OCI-LY7 (cell line): ENCODE measurements around the gene NKAIN2.

Experiments
- EZH2phosphoT487 ChIP-seq: fragments of 200-600 bp; sonication (generic); IDR thresholded peaks from 2 replicates; pipeline ENCODE4 v1.6.1; 2018; ENCODE audit warnings: low read depth, borderline replicate concordance, mild to moderate bottlenecking, mixed run types, antibody characterized with exemption, low read length, moderate library complexity, mixed read lengths
- TF ChIP-seq, protein P1 (sequence below): fragments of 200-600 bp; sonication (generic); conservative IDR thresholded peaks from 2 replicates; pipeline ENCODE4 v1.5.1; 2014; ENCODE audit warnings: mild to moderate bottlenecking, antibody characterized with exemption, low read length, moderate library complexity, mixed read lengths

DNA sequence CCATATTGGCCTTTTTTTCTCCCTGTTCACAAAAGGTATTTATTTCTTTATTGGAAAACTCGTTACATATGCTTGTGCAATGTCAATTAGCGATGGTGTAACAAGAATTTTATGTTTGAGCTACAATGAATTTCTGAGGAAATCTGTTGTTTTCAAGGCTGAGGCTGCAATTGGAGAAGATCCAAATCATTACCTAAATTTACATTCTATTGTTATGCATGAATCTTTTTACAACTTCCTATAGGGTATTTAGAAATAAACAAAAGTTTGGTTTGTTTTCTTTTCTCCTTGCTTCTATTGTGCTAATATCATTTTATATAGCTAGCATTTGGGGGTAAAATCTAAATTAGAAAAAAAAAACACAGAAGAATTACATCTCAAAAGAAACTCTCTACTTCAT, 34.7 kb upstream of the NKAIN2 start:
- TF ChIP-seq, protein P1, sequence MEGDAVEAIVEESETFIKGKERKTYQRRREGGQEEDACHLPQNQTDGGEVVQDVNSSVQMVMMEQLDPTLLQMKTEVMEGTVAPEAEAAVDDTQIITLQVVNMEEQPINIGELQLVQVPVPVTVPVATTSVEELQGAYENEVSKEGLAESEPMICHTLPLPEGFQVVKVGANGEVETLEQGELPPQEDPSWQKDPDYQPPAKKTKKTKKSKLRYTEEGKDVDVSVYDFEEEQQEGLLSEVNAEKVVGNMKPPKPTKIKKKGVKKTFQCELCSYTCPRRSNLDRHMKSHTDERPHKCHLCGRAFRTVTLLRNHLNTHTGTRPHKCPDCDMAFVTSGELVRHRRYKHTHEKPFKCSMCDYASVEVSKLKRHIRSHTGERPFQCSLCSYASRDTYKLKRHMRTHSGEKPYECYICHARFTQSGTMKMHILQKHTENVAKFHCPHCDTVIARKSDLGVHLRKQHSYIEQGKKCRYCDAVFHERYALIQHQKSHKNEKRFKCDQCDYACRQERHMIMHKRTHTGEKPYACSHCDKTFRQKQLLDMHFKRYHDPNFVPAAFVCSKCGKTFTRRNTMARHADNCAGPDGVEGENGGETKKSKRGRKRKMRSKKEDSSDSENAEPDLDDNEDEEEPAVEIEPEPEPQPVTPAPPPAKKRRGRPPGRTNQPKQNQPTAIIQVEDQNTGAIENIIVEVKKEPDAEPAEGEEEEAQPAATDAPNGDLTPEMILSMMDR, result no peak
- no peak for TF ChIP-seq EZH2phosphoT487
